SK-N-SH (cell line): ENCODE measurements around the gene MRI1. TPM values are rescaled to one million over a fixed set of nuclear protein-coding genes. Genes with fewer than 3 reads are reported as not detected.

Experiments
- CTCF ChIA-PET: fragments of 300-600, 350-600 bp; formaldehyde crosslinking; extraction: SDS; loops from one replicate; lab custom pipeline; 2021; lab: Yijun Ruan, JAX
- POLR2A ChIA-PET: fragments of 350-600 bp; sonication (Branson Sonifier 250); formaldehyde crosslinking; extraction: SDS; loops from one replicate; lab custom pipeline; 2020; ENCODE audit warnings: antibody characterized with exemption, inconsistent platforms; lab: Yijun Ruan, JAX
- DNase-seq: peaks from one replicate; pipeline ENCODE4 v3.0.0; 2012
- H2AFZ ChIP-seq: fragments of 200-600 bp; sonication (generic); 2 replicates; pipeline ENCODE4 v1.8.1; 2016; ENCODE audit warnings: antibody characterized with exemption, mild to moderate bottlenecking, low read depth
- H3F3A ChIP-seq: fragments of 200-600 bp; sonication (generic); replicated peaks from 2 replicates; pipeline ENCODE3; 2016; ENCODE audit warnings: antibody characterized with exemption, mild to moderate bottlenecking; ENCODE audit not compliant: insufficient read depth
- H3K27ac ChIP-seq, 2 experiments: fragments of 200-500 bp in 1 of 2; fragments of 200-600 bp in 1 of 2; sonication (Bioruptor generic) in 1 of 2; sonication (generic), shearing (Covaris generic) in 1 of 2; 2 replicates each; pipeline versions ENCODE4 v1.5.1 to v1.6.1; 2014 to 2016; ENCODE audit warnings: low read depth in 2 of 2, inconsistent platforms in 1 of 2, low read length in 1 of 2, mild to moderate bottlenecking in 1 of 2, mixed read lengths in 1 of 2
- H3K27me3 ChIP-seq: fragments of 200-600 bp; sonication (generic), shearing (Covaris generic); 2 replicates; pipeline ENCODE4 v1.6.1; 2016; ENCODE audit warnings: mixed run types; ENCODE audit not compliant: insufficient read depth
- H3K36me3 ChIP-seq, 2 experiments: fragments of 200-500 bp in 1 of 2; fragments of 200-600 bp in 1 of 2; sonication (Bioruptor generic) in 1 of 2; sonication (generic) in 1 of 2; replicated peaks in 1 of 2; 2 replicates each; pipeline versions ENCODE3 to v1.5.1; 2014 to 2016; ENCODE audit warnings: low read length in 1 of 2, mild to moderate bottlenecking in 1 of 2; ENCODE audit not compliant: insufficient read depth in 2 of 2, control insufficient read depth in 1 of 2
- H3K4me1 ChIP-seq, 2 experiments: fragments of 200-500 bp in 1 of 2; fragments of 200-600 bp in 1 of 2; sonication (Bioruptor generic) in 1 of 2; sonication (generic), shearing (Covaris generic) in 1 of 2; 2 replicates each; pipeline versions ENCODE4 v1.5.1 to v1.6.1; 2014 to 2016; ENCODE audit warnings: low read depth in 1 of 2, low read length in 1 of 2, mixed run types in 1 of 2; ENCODE audit not compliant: insufficient read depth in 2 of 2, control insufficient read depth in 1 of 2
- H3K4me2 ChIP-seq: fragments of 200-600 bp; sonication (generic), shearing (Covaris generic); 2 replicates; pipeline ENCODE4 v1.6.1; 2017; ENCODE audit warnings: mixed run types
- H3K4me3 ChIP-seq, 2 experiments: fragments of 200-500 bp in 1 of 2; fragments of 200-600 bp in 1 of 2; sonication (Bioruptor generic) in 1 of 2; sonication (generic), shearing (Covaris generic) in 1 of 2; 2 replicates each; pipeline versions ENCODE4 v1.5.1 to v1.8.1; 2014 to 2016; ENCODE audit warnings: low read depth in 2 of 2, inconsistent platforms in 1 of 2, low read length in 1 of 2, mild to moderate bottlenecking in 1 of 2, mixed read lengths in 1 of 2, moderate library complexity in 1 of 2
- H3K79me2 ChIP-seq: fragments of 200-600 bp; sonication (generic); 2 replicates; pipeline ENCODE4 v1.8.1; 2017; ENCODE audit warnings: mild to moderate bottlenecking; ENCODE audit not compliant: insufficient read depth
- H3K9ac ChIP-seq: fragments of 200-600 bp; sonication (generic); 2 replicates; pipeline ENCODE4 v1.6.1; 2017; ENCODE audit warnings: mixed run types
- H3K9me2 ChIP-seq: fragments of 200-600 bp; sonication (generic); 2 replicates; pipeline ENCODE4 v1.6.1; 2017; ENCODE audit warnings: mixed run types
- H3K9me3 ChIP-seq: fragments of 200-600 bp; sonication (generic); 2 replicates; pipeline ENCODE4 v1.6.1; 2017; ENCODE audit warnings: mixed run types, mild to moderate bottlenecking, moderate library complexity
- H4K20me1 ChIP-seq: fragments of 200-600 bp; sonication (generic); 2 replicates; pipeline ENCODE4 v1.6.1; 2017; ENCODE audit warnings: mild to moderate bottlenecking, mixed run types; ENCODE audit not compliant: insufficient read depth
- CHD2 ChIP-seq: fragments of 150-350 bp; IDR thresholded peaks from 2 replicates; pipeline ENCODE4 v1.6.1; 2018; ENCODE audit warnings: low read length; ENCODE audit not compliant: partially characterized antibody
- EP300 ChIP-seq, 2 experiments: IDR thresholded peaks; 2 replicates each; pipeline versions ENCODE4 v1.4.0 to v1.6.1; 2012; ENCODE audit warnings: borderline replicate concordance in 1 of 2, low read depth in 1 of 2, low read length in 1 of 2
- EZH2phosphoT487 ChIP-seq: fragments of 200-600 bp; sonication (generic); IDR thresholded peaks from 2 replicates; pipeline ENCODE4 v1.6.1; 2017; ENCODE audit warnings: low read depth, mixed run types, mild to moderate bottlenecking, antibody characterized with exemption, moderate library complexity, borderline replicate concordance
- FOSL2 ChIP-seq: IDR thresholded peaks from 2 replicates; pipeline ENCODE4 v1.4.0; 2012; ENCODE audit warnings: low read depth, mild to moderate bottlenecking, moderate library complexity, borderline replicate concordance
- FOXJ3 ChIP-seq: sonication (generic); formaldehyde crosslinking; IDR thresholded peaks from 2 replicates; pipeline ENCODE4 v1.5.1; 2020; ENCODE audit warnings: mild to moderate bottlenecking, missing genetic modification reagents
- GABPA ChIP-seq: IDR thresholded peaks from 2 replicates; pipeline ENCODE4 v1.4.0; 2012; ENCODE audit warnings: low read depth, mild to moderate bottlenecking
- MEF2A ChIP-seq: IDR thresholded peaks from 2 replicates; pipeline ENCODE4 v1.4.0; 2012; ENCODE audit warnings: low read depth, borderline replicate concordance
- NRF1 ChIP-seq: IDR thresholded peaks from 2 replicates; pipeline ENCODE4 v1.6.1; 2012; ENCODE audit warnings: low read depth, mild to moderate bottlenecking, low read length
- RCOR1 ChIP-seq: fragments of 150-350 bp; IDR thresholded peaks from 2 replicates; pipeline ENCODE4 v1.6.1; 2017; ENCODE audit warnings: antibody characterized with exemption, low read length
- RFX5 ChIP-seq: IDR thresholded peaks from 2 replicates; pipeline ENCODE4 v1.6.1; 2012; ENCODE audit warnings: mild to moderate bottlenecking, improper control_type of control experiment, low read length
- SIN3A ChIP-seq: IDR thresholded peaks from 2 replicates; pipeline ENCODE4 v1.6.1; 2012; ENCODE audit warnings: low read depth, mild to moderate bottlenecking, low read length, moderate library complexity, borderline replicate concordance
- TCF12 ChIP-seq: IDR thresholded peaks from 2 replicates; pipeline ENCODE4 v1.4.0; 2012
- WGBS: methylation state at CpG from one replicate; pipeline ENCODE4 v1.1.6; 2017; ENCODE audit warnings: low lambda C conversion rate; 5-methylcytosine and 5-hydroxymethylcytosine counted together
- polyA plus RNA-seq, 3 experiments: library from polyadenylated mRNA; depleted of rRNA; stranded (reverse); fragments of >200 nt; gene quantifications; 2 replicates each; pipeline ENCODE4 v1.2.3, GENCODE V29; 2012
- TF ChIP-seq, protein P1 (sequence below): fragments of 200-600 bp; sonication (generic); IDR thresholded peaks from 2 replicates; pipeline ENCODE4 v1.6.1; 2017; ENCODE audit warnings: antibody characterized with exemption, mild to moderate bottlenecking, moderate library complexity
- TF ChIP-seq, protein P2 (sequence below): IDR thresholded peaks from 2 replicates; pipeline ENCODE4 v1.4.0; 2012; ENCODE audit warnings: low read depth
- TF ChIP-seq, protein P3 (sequence below): IDR thresholded peaks from 2 replicates; pipeline ENCODE4 v1.4.0; 2012; ENCODE audit warnings: low read depth, borderline replicate concordance

The MRI1 gene
- polyA plus RNA-seq, 1 of the 3 experiments (the other 2 are of a cell fraction): 49.6 TPM

DNA sequence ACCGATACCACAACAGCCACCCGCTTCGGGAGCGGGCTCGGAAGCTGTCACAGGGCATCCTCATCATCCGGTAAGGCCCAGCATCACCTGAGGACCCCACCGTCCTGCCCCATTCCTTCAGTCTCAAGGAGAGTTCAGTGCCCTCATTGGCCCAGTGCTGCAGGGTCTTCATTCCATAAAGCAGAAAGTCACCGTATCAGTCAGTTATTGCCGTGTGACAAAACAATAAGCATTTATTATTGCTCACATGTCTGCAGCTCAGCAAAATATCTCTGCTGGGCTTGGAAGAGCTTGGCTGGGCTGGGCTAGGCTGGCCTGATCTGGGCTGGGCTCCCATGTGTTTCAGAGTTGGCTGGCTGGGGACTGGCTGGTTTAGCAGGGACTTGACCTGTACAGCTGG lies 8.1 kb upstream of the MRI1 start:
- WGBS: 100% methylated on average over 5 of the region's 9 CpGs
- peaks cover 46 to 61% of the 10 kb centered on the region in 2 experiments for H3K36me3 ChIP-seq
- CTCF ChIA-PET: no interaction called here

More for the DNA sequence above, 8.1 kb upstream of the MRI1 start:
- no peaks in the 10 kb centered on the region for H3K4me1 ChIP-seq
- no peak overlapping the region for H3K27ac ChIP-seq
- H3K4me3 ChIP-seq: no peak overlapping the region
- no peaks in the 10 kb centered on the region for H3K27me3 ChIP-seq
- no peaks in the 10 kb centered on the region for H3K9me2 ChIP-seq
- POLR2A ChIA-PET: interaction anchor here (1.0 kb wide), 1 partner anchor 8 kb away, joined by 3 read pairs; a partner anchor contains a TSS
- TF ChIP-seq RFX5: no peak
- no peak for TF ChIP-seq EP300 (IDR thresholded peaks at IDR 0.05; ENCODE audit: borderline replicate concordance in 1 of 2, low read depth in 1 of 2, low read length in 1 of 2)
- TF ChIP-seq RCOR1: no peak
- no peak for TF ChIP-seq CHD2
- no peak for TF ChIP-seq MEF2A
- no peak for TF ChIP-seq EZH2phosphoT487
- no peak for TF ChIP-seq SIN3A
- TF ChIP-seq, protein P1, sequence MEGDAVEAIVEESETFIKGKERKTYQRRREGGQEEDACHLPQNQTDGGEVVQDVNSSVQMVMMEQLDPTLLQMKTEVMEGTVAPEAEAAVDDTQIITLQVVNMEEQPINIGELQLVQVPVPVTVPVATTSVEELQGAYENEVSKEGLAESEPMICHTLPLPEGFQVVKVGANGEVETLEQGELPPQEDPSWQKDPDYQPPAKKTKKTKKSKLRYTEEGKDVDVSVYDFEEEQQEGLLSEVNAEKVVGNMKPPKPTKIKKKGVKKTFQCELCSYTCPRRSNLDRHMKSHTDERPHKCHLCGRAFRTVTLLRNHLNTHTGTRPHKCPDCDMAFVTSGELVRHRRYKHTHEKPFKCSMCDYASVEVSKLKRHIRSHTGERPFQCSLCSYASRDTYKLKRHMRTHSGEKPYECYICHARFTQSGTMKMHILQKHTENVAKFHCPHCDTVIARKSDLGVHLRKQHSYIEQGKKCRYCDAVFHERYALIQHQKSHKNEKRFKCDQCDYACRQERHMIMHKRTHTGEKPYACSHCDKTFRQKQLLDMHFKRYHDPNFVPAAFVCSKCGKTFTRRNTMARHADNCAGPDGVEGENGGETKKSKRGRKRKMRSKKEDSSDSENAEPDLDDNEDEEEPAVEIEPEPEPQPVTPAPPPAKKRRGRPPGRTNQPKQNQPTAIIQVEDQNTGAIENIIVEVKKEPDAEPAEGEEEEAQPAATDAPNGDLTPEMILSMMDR: no peak
- TF ChIP-seq TCF12: no peak
- no peak for TF ChIP-seq GABPA
- TF ChIP-seq FOSL2: no peak
- no peak for TF ChIP-seq FOXJ3 (CRISPR knock-in tag)
- TF ChIP-seq, protein P2, sequence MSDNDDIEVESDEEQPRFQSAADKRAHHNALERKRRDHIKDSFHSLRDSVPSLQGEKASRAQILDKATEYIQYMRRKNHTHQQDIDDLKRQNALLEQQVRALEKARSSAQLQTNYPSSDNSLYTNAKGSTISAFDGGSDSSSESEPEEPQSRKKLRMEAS: no peak
- TF ChIP-seq, protein P3, sequence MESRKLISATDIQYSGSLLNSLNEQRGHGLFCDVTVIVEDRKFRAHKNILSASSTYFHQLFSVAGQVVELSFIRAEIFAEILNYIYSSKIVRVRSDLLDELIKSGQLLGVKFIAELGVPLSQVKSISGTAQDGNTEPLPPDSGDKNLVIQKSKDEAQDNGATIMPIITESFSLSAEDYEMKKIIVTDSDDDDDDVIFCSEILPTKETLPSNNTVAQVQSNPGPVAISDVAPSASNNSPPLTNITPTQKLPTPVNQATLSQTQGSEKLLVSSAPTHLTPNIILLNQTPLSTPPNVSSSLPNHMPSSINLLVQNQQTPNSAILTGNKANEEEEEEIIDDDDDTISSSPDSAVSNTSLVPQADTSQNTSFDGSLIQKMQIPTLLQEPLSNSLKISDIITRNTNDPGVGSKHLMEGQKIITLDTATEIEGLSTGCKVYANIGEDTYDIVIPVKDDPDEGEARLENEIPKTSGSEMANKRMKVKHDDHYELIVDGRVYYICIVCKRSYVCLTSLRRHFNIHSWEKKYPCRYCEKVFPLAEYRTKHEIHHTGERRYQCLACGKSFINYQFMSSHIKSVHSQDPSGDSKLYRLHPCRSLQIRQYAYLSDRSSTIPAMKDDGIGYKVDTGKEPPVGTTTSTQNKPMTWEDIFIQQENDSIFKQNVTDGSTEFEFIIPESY: no peak
- no peak for TF ChIP-seq NRF1
- H3F3A ChIP-seq: no peaks in the 10 kb centered on the region
- DNase-seq: no peak
- H3K9ac ChIP-seq: no peak overlapping the region
- no peak overlapping the region for H3K4me2 ChIP-seq
- no peaks in the 10 kb centered on the region for H3K9me3 ChIP-seq
- no peak overlapping the region for H2AFZ ChIP-seq
- no peaks in the 10 kb centered on the region for H4K20me1 ChIP-seq
- H3K79me2 ChIP-seq: no peaks in the 10 kb centered on the region
